Smooth muscle cell (in vitro differentiated cells): ENCODE results near the gene SMTNL2. TPM values are rescaled to one million over a fixed set of nuclear protein-coding genes. Genes with fewer than 3 reads are reported as not detected.

ENCODE experiments used
- DNase-seq: peaks from one replicate; lab custom pipeline; 2025; ENCODE audit not compliant: unreplicated experiment; lab: John Stamatoyannopoulos, UW
- H2AFZ ChIP-seq: fragments of 200-600 bp; sonication (generic); 2 replicates; pipeline ENCODE4 v1.6.0; 2016; ENCODE audit warnings: antibody characterized with exemption, low read depth, mild to moderate bottlenecking
- H3F3A ChIP-seq: fragments of 200-600 bp; sonication (generic); 2 replicates; pipeline ENCODE4 v1.6.0; 2017; ENCODE audit warnings: antibody characterized with exemption, low read depth
- H3K27ac ChIP-seq: fragments of 200-600 bp; sonication (generic); 2 replicates; pipeline ENCODE4 v1.5.1; 2016; ENCODE audit warnings: low read depth, mild to moderate bottlenecking
- H3K27me3 ChIP-seq: fragments of 200-600 bp; sonication (generic); 2 replicates; pipeline ENCODE4 v1.6.1; 2016; ENCODE audit warnings: low read depth, mild to moderate bottlenecking
- H3K36me3 ChIP-seq: fragments of 200-600 bp; sonication (generic); 2 replicates; pipeline ENCODE4 v1.5.1; 2016; ENCODE audit warnings: low read depth
- H3K4me1 ChIP-seq: fragments of 200-600 bp; sonication (generic); 2 replicates; pipeline ENCODE4 v1.5.1; 2016; ENCODE audit warnings: low read depth
- H3K4me2 ChIP-seq: fragments of 200-600 bp; sonication (generic); 2 replicates; pipeline ENCODE4 v1.6.0; 2016; ENCODE audit warnings: mild to moderate bottlenecking
- H3K4me3 ChIP-seq: fragments of 200-600 bp; sonication (generic); 2 replicates; pipeline ENCODE4 v1.5.1; 2016; ENCODE audit warnings: mild to moderate bottlenecking
- H3K79me2 ChIP-seq: fragments of 200-600 bp; sonication (generic); 2 replicates; pipeline ENCODE4 v1.6.0; 2016; ENCODE audit warnings: low read depth, mild to moderate bottlenecking
- H3K9ac ChIP-seq: fragments of 200-600 bp; sonication (generic); 2 replicates; pipeline ENCODE4 v1.6.0; 2016; ENCODE audit warnings: low read depth
- H3K9me3 ChIP-seq: fragments of 200-600 bp; sonication (generic); replicated peaks from 2 replicates; pipeline ENCODE4 v1.5.1; 2016; ENCODE audit warnings: low read depth
- H4K20me1 ChIP-seq: fragments of 200-600 bp; sonication (generic); 2 replicates; pipeline ENCODE4 v1.6.0; 2016; ENCODE audit warnings: low read depth
- WGBS: methylation state at CpG from one replicate; pipeline ENCODE4 v1.1.7; 2016; ENCODE audit warnings: low lambda C conversion rate; 5-methylcytosine and 5-hydroxymethylcytosine counted together
- polyA plus RNA-seq: library from polyadenylated mRNA; unstranded; fragments of >200 nt; fragmentation: Nextera tagmentation; extraction: Ambion mirVana; gene quantifications from 2 replicates; pipeline ENCODE4 v1.2.1, GENCODE V29; 2016
- total RNA-seq: library from RNA; depleted of rRNA; stranded (reverse); fragments of >200 nt; gene quantifications from 2 replicates; pipeline ENCODE4 v1.2.3, GENCODE V29; 2014
- TF ChIP-seq, protein P1 (sequence below): fragments of 200-600 bp; sonication (generic); IDR thresholded peaks from 2 replicates; pipeline ENCODE4 v1.5.1; 2017; ENCODE audit warnings: borderline replicate concordance, mild to moderate bottlenecking, antibody characterized with exemption; ENCODE audit not compliant: insufficient read depth, poor library complexity, severe bottlenecking

Gene SMTNL2
- total and polyA plus RNA-seq, 2 experiments from 2014 or later = 5.1 to 8.3 TPM

DNA sequence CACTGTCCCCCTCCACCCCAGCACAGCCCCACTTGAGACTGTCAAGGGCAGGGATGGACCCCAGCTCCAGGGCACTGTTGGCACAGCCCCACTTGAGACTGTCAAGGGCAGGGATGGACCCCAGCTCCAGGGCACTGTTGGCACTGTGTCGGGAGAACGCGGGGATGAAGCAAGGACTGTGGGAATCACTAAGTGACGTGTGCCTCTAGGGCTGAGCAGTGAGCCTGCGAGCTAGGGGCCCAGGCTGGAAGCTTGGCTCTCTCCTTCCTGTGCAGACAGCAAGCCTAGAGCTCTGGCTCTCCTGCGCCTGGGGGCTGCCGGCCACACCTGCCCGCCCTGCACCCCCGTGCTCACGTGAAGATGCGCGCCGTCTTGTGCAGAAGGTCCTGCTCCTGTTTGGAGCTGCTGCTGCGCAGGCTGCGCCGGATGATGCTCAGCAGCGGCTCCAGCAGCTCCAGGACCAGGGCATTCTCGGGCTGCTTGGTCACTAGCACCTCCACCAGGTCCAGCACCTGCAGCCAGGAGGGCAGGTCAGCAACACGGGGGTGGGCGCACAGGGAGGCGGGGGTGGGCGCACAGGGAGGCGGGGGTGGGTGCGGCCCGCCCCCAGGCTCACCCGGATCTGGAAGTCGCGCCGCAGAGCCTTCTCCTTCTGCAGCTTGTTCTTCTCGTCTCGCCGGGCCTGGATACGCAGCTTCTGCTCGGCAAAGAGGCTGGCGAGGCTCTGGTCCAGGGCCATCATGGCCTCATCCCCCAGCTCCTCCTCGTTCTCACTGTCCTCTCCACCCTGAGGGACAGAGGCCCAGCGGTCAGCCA lies 40.0 kb upstream of the SMTNL2 start:
- H3K36me3 ChIP-seq = no peaks in the 10 kb centered on the region
- no peaks in the 10 kb centered on the region for H3K27me3 ChIP-seq
- H2AFZ ChIP-seq = no peak overlapping the region
- H3K4me2 ChIP-seq = no peak overlapping the region
- no peak for DNase-seq
- H3K27ac ChIP-seq = no peak overlapping the region
- no peaks in the 10 kb centered on the region for H4K20me1 ChIP-seq
- TF ChIP-seq, protein P1, sequence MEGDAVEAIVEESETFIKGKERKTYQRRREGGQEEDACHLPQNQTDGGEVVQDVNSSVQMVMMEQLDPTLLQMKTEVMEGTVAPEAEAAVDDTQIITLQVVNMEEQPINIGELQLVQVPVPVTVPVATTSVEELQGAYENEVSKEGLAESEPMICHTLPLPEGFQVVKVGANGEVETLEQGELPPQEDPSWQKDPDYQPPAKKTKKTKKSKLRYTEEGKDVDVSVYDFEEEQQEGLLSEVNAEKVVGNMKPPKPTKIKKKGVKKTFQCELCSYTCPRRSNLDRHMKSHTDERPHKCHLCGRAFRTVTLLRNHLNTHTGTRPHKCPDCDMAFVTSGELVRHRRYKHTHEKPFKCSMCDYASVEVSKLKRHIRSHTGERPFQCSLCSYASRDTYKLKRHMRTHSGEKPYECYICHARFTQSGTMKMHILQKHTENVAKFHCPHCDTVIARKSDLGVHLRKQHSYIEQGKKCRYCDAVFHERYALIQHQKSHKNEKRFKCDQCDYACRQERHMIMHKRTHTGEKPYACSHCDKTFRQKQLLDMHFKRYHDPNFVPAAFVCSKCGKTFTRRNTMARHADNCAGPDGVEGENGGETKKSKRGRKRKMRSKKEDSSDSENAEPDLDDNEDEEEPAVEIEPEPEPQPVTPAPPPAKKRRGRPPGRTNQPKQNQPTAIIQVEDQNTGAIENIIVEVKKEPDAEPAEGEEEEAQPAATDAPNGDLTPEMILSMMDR = no peak
- H3K9ac ChIP-seq = no peak overlapping the region
- H3K9me3 ChIP-seq = no peaks in the 10 kb centered on the region
- H3F3A ChIP-seq = no peaks in the 10 kb centered on the region
- H3K4me1 ChIP-seq = no peaks in the 10 kb centered on the region
- 97% methylated on average over 21 of the region's 37 CpGs for WGBS
- H3K79me2 ChIP-seq = no peaks in the 10 kb centered on the region
- no peak overlapping the region for H3K4me3 ChIP-seq

DNA sequence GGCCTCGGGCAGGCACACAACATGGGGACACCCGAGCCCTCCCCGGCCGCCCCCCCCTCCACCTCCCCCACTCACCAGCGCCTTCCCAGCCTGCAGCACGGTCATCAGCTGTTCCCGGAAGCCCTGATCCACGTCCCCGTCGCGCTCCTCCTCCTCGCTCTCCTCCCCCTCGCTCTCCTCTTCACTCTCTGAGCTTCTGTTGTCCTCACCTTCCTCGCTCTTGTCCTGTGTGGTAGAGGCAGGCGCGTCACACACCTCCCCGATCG lies 39.4 kb upstream of the SMTNL2 start:
- WGBS = no CpG with 5 or more reads among the region's 18 CpGs
- H3F3A ChIP-seq = no peaks in the 10 kb centered on the region
- no peak overlapping the region for H3K4me2 ChIP-seq
- no peak overlapping the region for H3K4me3 ChIP-seq
- TF ChIP-seq, protein P1 = no peak
- H3K79me2 ChIP-seq = no peaks in the 10 kb centered on the region
- H3K27me3 ChIP-seq = no peaks in the 10 kb centered on the region
- no peak overlapping the region for H3K27ac ChIP-seq
- H2AFZ ChIP-seq = no peak overlapping the region
- no peaks in the 10 kb centered on the region for H3K4me1 ChIP-seq
- H3K36me3 ChIP-seq = no peaks in the 10 kb centered on the region
- H3K9ac ChIP-seq = no peak overlapping the region
- no peaks in the 10 kb centered on the region for H4K20me1 ChIP-seq
- no peak for DNase-seq
- H3K9me3 ChIP-seq = no peaks in the 10 kb centered on the region

DNA sequence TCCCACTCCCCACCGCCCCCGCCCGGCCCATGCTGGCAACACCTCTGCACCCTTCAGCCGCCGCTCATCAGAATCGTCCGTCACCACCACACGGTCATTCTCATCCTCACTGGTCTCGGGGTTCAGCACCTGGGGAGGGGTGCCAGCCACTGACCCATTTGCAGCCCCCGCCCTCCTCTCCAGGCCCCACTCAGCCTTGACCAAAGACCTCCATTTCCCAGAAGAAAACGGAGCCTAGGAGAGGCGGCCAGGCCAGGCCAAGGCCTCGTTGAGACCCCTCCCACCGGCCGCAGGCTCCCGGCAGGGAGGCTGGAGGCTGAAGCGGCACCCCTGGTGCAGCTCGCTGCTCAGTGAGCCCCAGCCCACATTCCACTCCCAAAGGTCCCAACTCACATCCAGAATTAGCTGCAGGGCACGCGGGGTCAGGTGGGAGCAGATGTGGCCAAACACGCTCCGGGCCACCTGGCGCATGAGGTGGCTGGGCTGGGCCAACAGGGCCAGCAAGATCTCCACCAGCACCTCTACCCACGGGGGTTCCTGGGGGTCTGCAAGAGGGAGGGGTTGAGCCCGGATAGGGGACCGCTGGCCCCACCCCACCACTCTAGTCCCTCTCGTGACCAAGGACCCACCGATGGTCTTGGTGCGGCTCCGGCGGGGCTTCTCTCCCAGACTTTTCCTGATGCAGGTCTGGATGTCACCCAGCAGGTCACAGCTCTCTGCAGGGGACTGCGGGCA lies 38.9 kb upstream of the SMTNL2 start:
- Histone ChIP-seq H3K27ac (no peak overlapping the region), H3F3A (no peaks in the 10 kb centered on the region), H3K27me3 (no peaks in the 10 kb centered on the region), H3K4me1 (no peaks in the 10 kb centered on the region), H3K9ac (no peak overlapping the region), H3K4me3 (no peak overlapping the region), H3K4me2 (no peak overlapping the region), H3K9me3 (no peaks in the 10 kb centered on the region), H2AFZ (no peak overlapping the region), H3K36me3 (no peaks in the 10 kb centered on the region), H4K20me1 (no peaks in the 10 kb centered on the region), H3K79me2 (no peaks in the 10 kb centered on the region)
- TF ChIP-seq, protein P1 = no peak
- WGBS = 94% methylated on average over 29 of the region's 32 CpGs
- no peak for DNase-seq
